HUES48 (cell line): ENCODE results near the gene MTMR3.

Source experiments
- H3K27ac ChIP-seq: one replicate; pipeline ENCODE4 v1.7.0; 2013; ENCODE audit warnings: low read depth, low read length, inconsistent platforms
- H3K27me3 ChIP-seq: 2 replicates; pipeline ENCODE4 v1.6.1; 2013; ENCODE audit warnings: mild to moderate bottlenecking, low read length; ENCODE audit not compliant: control insufficient read depth, insufficient read depth
- H3K36me3 ChIP-seq: 2 replicates; pipeline ENCODE4 v1.6.1; 2013; ENCODE audit warnings: low read length; ENCODE audit not compliant: control insufficient read depth, insufficient read depth
- H3K4me1 ChIP-seq: 2 replicates; pipeline ENCODE4 v1.6.1; 2013; ENCODE audit warnings: mild to moderate bottlenecking, low read length; ENCODE audit not compliant: control insufficient read depth, insufficient read depth
- H3K4me3 ChIP-seq: 2 replicates; pipeline ENCODE4 v1.5.1; 2013; ENCODE audit warnings: mild to moderate bottlenecking, low read depth, low read length
- H3K9ac ChIP-seq: 2 replicates; pipeline ENCODE4 v1.6.1; 2013; ENCODE audit warnings: mild to moderate bottlenecking, low read depth, low read length, moderate library complexity
- H3K9me3 ChIP-seq: 2 replicates; pipeline ENCODE4 v1.6.1; 2013; ENCODE audit warnings: low read length; ENCODE audit not compliant: control insufficient read depth, insufficient read depth

The MTMR3 gene

DNA sequence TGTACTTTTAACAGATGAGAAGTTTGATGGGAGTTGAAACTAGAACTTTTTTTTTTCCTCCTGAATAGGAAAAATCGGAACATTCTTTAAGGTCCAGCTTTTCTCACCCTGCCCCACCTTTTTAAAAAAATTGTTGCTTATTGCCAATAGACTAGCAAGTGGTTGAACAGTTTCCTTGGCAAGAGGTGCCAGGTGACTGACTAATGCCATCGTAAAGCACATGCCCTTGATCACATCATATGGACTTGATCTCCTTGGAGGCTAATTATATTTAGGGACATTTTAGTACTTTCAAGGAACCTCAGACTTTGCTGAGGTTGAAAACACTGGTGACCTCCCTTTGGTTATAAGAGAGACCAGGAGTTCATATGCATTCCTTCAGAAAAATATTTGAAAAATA, 57.6 kb downstream of the MTMR3 start:
- Histone ChIP-seq H3K9me3 (0 out of 2 replicates have a peak, but pooled peaks cover 7% of the 10 kb centered on the region), H3K9ac (no peak overlapping the region), H3K36me3 (no peaks in the 10 kb centered on the region), H3K4me3 (no peak overlapping the region), H3K27ac (no peak overlapping the region), H3K4me1 (peaks cover 24% of the 10 kb centered on the region), H3K27me3 (no peaks in the 10 kb centered on the region)

DNA sequence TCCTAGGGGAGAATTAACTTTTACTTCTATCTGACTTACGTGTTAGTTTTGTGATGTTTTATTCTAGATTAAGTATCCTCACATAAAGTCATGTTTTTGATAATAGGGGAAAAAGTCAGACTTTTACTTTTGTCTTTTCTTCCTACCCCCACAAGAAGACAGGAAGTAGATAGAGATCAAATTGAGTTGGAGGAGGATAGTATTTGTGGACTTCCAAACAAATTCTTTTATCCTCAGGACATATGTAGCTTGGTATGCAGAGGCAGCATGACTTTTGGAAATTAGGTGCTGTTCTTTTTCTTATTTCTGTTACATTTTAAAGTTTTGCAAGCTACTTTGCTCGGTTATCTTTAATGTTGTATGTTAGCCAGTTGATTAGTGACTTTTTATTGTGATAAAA, 61.4 kb downstream of the MTMR3 start:
- H3K9me3 ChIP-seq: 0 out of 2 replicates have a peak, but pooled peaks cover 7% of the 10 kb centered on the region
- no peak overlapping the region for H3K27ac ChIP-seq
- no peaks in the 10 kb centered on the region for H3K27me3 ChIP-seq
- H3K4me1 ChIP-seq: peaks cover 51% of the 10 kb centered on the region
- no peaks in the 10 kb centered on the region for H3K36me3 ChIP-seq
- H3K4me3 ChIP-seq: no peak overlapping the region
- no peak overlapping the region for H3K9ac ChIP-seq

DNA sequence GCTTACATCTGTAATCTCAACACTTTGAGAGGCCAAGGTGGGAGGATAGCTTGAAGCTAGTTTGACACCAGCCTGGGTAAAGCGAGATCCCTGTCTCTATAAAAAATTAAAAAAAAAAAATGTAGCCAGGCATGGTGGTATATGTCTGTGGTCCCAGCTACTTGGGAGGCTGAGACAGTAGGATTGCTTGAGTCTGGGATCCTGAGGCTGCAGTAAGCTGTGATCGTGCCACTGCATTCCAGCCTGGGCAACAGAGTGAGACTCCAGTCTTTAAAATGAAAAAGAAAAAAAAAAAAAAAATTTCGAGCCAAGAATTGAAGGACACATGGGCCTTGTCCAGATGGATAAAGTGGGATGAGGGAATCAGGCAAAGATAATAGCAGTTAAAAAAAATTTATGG, 62.5 kb downstream of the MTMR3 start:
- Histone ChIP-seq H3K4me1 (peaks cover 56% of the 10 kb centered on the region), H3K9ac (no peak overlapping the region), H3K36me3 (no peaks in the 10 kb centered on the region), H3K27me3 (no peaks in the 10 kb centered on the region), H3K4me3 (no peak overlapping the region), H3K9me3 (0 out of 2 replicates have a peak, but pooled peaks cover 7% of the 10 kb centered on the region), H3K27ac (no peak overlapping the region)

DNA sequence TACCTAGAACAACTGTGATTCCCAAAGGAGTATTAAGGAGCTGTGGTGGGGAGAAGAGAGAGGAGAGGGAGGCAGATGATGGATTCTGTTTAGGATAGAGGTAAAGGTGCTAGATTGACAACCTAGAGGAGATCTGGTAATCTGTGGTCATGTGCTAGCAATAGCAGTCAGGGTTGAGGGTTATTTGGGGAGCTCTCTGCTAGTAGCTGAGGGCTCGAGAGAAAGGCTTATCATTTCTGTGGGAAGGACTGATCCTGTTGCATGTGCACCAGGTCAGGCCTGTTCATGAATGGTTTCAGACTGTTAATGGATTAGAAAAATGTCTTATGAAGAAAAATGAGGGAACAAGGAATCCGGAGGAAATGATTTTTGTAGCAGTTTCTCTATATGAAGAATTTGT, 63.2 kb downstream of the MTMR3 start:
- Histone ChIP-seq H3K27ac (no peak overlapping the region), H3K27me3 (no peaks in the 10 kb centered on the region), H3K9me3 (0 out of 2 replicates have a peak, but pooled peaks cover 6% of the 10 kb centered on the region), H3K36me3 (no peaks in the 10 kb centered on the region), H3K4me3 (no peak overlapping the region), H3K9ac (no peak overlapping the region), H3K4me1 (peaks cover 58% of the 10 kb centered on the region)

DNA sequence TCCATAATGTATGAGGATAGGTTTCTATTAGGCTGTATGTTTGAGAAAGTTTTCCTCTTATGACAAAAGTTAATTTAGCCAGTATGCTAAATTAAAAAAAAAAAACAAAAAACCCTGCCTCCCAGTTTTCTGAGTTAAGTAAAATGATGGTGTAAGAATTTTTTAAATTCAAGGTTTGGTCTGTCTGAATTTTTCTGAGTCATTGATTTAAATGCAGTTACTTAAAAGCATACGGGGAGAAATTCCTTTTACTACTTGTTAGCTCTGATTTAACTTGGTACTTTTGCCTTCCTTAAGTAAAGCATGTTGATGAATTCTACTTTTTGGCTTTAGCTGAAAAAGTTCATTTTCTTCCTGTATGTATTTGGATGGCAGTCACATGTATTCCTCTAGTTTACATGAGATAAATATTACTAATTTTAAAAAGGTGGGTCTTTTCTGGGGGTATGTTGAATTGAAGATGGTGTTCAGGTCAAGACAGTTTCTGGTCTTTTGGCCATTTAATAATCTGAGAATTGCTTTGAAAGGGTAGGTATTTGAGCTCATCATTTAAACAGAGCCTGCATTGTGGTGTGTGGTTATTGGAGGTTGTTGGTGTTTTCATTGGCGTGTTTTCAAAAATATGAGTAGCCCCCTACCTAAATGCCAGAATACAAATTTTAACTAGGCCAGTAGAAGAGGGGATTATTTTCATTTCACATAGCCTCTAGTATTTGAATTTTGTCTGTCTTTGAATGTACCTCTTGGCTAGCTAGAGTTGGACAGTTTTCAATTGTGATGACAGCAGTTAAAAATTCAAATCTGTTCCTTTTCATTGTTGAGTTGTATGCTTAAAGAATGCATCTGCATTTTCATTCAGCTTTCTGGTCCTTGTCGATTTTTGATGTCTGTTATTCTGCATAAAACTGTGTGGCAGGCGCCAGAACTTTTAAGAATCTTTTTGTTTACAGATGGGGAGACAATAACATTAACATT, 64.7 kb downstream of the MTMR3 start:
- Histone ChIP-seq H3K4me3 (peak overlapping the region; percentile 29; the same call in 1 of the 2 replicates), H3K36me3 (no peaks in the 10 kb centered on the region), H3K27ac (peak overlapping the region; percentile 66), H3K9ac (no peak overlapping the region; the same call in 1 of the 2 replicates), H3K27me3 (no peaks in the 10 kb centered on the region), H3K4me1 (peaks cover 71% of the 10 kb centered on the region), H3K9me3 (no peaks in the 10 kb centered on the region)

DNA sequence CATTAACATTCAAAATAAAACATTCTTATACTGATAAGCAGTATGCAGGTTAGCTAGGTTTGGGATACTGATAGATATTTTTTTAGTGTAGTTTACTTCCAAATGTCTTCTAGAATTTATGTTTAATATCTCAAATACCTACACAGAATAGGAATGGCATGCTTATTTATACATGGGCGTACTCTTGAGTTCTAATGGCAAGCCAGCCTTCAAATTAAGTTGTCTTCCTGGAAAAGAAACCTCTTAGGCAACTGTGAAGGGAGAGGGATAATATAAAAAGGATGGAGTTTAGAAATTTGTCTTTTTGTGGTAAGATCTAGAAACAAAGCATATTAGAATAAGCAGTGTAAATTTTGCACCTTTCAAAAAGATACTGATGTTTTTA, 65.4 kb downstream of the MTMR3 start:
- H3K27me3 ChIP-seq: no peaks in the 10 kb centered on the region
- H3K27ac ChIP-seq: peak overlapping the region; percentile 66
- no peak overlapping the region for H3K9ac ChIP-seq
- H3K36me3 ChIP-seq: no peaks in the 10 kb centered on the region
- H3K9me3 ChIP-seq: no peaks in the 10 kb centered on the region
- no peak overlapping the region for H3K4me3 ChIP-seq
- H3K4me1 ChIP-seq: peaks cover 76% of the 10 kb centered on the region

DNA sequence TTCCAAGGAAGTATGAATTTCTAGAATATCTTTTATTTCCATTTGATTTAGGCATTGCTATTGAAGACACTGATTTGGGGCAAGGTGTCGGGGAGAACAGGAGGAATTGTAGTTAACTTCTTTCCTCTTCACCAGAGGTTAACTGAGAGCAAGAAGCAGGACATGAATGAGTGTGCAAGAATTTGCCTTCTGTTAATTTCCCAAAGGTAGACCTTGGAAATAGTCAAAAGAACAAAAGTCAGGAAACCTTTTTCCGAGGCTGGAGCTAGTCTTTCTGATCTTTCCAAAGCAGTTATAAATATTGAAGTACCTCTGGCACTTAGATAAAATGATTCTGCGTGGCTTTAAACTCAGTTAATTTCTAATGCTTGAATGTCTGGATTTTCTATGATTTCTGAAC, 66.9 kb downstream of the MTMR3 start:
- Histone ChIP-seq H3K36me3 (no peaks in the 10 kb centered on the region), H3K9me3 (no peaks in the 10 kb centered on the region), H3K4me1 (peaks cover 64% of the 10 kb centered on the region), H3K27me3 (no peaks in the 10 kb centered on the region), H3K27ac (no peak overlapping the region), H3K9ac (no peak overlapping the region), H3K4me3 (no peak overlapping the region)

DNA sequence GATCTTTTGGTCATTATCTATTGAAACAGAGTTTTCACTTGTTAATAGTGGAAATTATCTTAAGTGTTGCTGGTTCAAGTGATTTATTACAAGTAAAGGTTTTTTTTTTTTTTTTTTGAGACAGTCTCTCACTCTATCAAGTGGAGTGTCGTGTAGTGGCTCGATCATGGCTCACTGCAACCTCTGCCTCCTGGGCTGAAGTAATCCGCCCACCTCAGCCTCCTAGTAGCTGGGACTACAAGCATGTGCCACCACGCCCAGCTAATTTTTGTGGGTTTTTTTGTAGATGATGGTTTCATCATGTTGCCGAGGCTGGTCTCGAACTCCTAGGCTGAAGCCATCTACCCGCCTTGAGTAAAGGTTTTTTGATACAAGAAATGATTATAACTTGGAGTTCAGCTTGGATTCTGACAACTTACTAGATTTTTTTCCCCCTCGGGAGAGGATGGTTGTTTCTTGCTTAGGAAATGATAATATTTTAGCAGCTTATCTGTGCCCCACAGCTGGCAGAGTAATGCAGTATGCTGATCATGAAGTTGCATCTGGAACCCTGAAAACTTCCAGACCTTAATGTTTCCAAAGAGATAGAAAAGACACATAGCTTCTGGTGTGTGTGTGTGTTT, 68.9 kb downstream of the MTMR3 start:
- Histone ChIP-seq H3K36me3 (no peaks in the 10 kb centered on the region), H3K4me3 (no peak overlapping the region), H3K27ac (no peak overlapping the region), H3K4me1 (peaks cover 43% of the 10 kb centered on the region), H3K9me3 (no peaks in the 10 kb centered on the region), H3K27me3 (no peaks in the 10 kb centered on the region), H3K9ac (no peak overlapping the region)

DNA sequence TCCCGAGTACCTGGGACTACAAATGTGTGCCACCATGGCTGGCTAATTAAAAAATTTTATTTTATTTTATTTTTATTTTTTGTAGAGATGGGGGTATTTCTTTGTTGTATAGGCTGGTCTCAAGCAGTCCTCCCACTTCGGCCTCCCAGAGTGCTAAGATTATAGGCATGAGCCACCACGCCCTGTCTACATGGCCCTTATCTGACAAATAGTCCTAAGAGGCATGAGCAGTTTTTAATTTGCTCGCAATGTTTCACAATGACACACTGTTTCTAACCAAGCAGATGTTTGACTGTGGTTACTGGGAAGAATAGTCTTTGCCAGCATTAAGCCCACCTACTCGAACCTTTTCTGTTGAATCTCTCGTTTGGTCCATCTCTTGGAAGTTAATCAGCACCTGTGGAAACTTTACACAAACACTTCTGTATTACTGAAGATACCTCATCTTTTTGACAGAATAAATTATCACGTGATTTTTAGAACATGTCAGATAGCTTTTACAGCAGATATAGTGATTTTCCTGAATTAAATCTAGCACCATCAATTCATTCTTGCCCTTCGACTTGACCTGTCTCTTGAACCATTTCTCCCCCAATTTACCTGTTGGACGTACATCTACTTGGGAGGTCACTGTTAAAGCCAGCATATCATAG, 71.4 kb downstream of the MTMR3 start:
- Histone ChIP-seq H3K27ac (no peak overlapping the region), H3K4me1 (peaks cover 24% of the 10 kb centered on the region), H3K9me3 (no peaks in the 10 kb centered on the region), H3K9ac (no peak overlapping the region), H3K36me3 (no peaks in the 10 kb centered on the region), H3K27me3 (no peaks in the 10 kb centered on the region), H3K4me3 (no peak overlapping the region)

DNA sequence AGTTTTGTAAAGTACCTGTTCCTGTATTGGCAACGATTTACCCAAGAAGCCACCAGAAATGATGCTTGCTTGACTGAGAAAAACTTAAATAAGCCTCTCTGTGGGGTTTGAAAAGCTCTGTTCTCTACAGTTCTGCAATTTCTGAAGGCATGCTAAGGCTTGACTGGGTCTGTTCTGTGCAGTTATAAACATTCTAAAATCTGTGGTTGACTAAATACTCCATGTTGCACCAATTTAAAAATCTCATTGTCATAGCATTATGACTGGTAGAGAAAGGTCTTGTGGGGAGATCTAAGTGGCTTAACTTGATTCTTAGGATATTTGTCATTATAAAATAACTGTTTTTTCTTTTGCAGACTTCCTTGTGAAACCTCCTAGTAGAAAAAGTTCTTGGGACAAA, 73.7 kb downstream of the MTMR3 start:
- Histone ChIP-seq H3K27ac (no peak overlapping the region), H3K36me3 (no peaks in the 10 kb centered on the region), H3K9me3 (no peaks in the 10 kb centered on the region), H3K9ac (no peak overlapping the region), H3K4me1 (peaks cover 15% of the 10 kb centered on the region), H3K27me3 (no peaks in the 10 kb centered on the region), H3K4me3 (no peak overlapping the region)
